Common myeloid progenitor, CD34-positive (primary cell): ENCODE data around the gene EPS15.

Source experiments
- CTCF ChIA-PET: fragments of 350-600 bp; sonication (Branson Sonifier 250); formaldehyde crosslinking; loops from one replicate; lab custom pipeline; 2021; ENCODE audit warnings: antibody characterized with exemption; lab: Charles Lee
- POLR2A ChIA-PET: fragments of 350-600 bp; sonication (Branson Sonifier 250); formaldehyde crosslinking; loops from one replicate; lab custom pipeline; 2021; ENCODE audit warnings: antibody characterized with exemption; lab: Charles Lee
- DNase-seq, 3 donors: peaks; one replicate each; pipeline versions ENCODE4 v3.0.0 to v3.0.0-alpha.2; 2013
- H3K27ac ChIP-seq, 2 experiments: 1 replicate in 1 of 2; 2 replicates in 1 of 2; pipeline ENCODE4 v1.7.0; 2013; ENCODE audit warnings: inconsistent platforms in 2 of 2, low read length in 2 of 2, mild to moderate bottlenecking in 2 of 2, low read depth in 1 of 2, moderate library complexity in 1 of 2; ENCODE audit not compliant: severe bottlenecking in 2 of 2, insufficient read depth in 1 of 2, poor library complexity in 1 of 2
- H3K27me3 ChIP-seq, 5 experiments: replicated peaks in 2 of 5; 1 replicate in 3 of 5; 2 replicates in 2 of 5; pipeline versions ENCODE4 v1.6.1 to v1.7.0; 2013; ENCODE audit warnings: low read length in 4 of 5, mild to moderate bottlenecking in 2 of 5, moderate library complexity in 2 of 5, inconsistent platforms in 1 of 5; ENCODE audit not compliant: insufficient read depth in 5 of 5, control insufficient read depth in 4 of 5
- H3K36me3 ChIP-seq, 4 experiments: 1 replicate in 2 of 4; 2 replicates in 2 of 4; pipeline versions ENCODE4 v1.6.1 to v1.7.0; 2013; ENCODE audit warnings: low read length in 3 of 4, control low read depth in 1 of 4, mild to moderate bottlenecking in 1 of 4; ENCODE audit not compliant: control insufficient read depth in 4 of 4, insufficient read depth in 4 of 4
- H3K4me1 ChIP-seq, 4 experiments: 1 replicate in 3 of 4; 2 replicates in 1 of 4; pipeline versions ENCODE4 v1.6.1 to v1.7.1; 2013; ENCODE audit warnings: low read length in 3 of 4, mild to moderate bottlenecking in 3 of 4, control low read depth in 1 of 4, inconsistent platforms in 1 of 4, moderate library complexity in 1 of 4; ENCODE audit not compliant: control insufficient read depth in 4 of 4, insufficient read depth in 4 of 4; ENCODE audit errors: control extremely low read depth in 1 of 4
- H3K4me3 ChIP-seq, 7 experiments: 1 replicate in 4 of 7; 2 replicates in 3 of 7; pipeline versions ENCODE4 v1.5.1 to v1.7.0; 2013; ENCODE audit warnings: mild to moderate bottlenecking in 7 of 7, low read length in 6 of 7, moderate library complexity in 6 of 7, inconsistent platforms in 2 of 7, low read depth in 2 of 7, control low read depth in 1 of 7; ENCODE audit not compliant: insufficient read depth in 4 of 7, control insufficient read depth in 1 of 7; ENCODE audit errors: extremely low read depth in 1 of 7
- H3K9me3 ChIP-seq, 5 experiments: 1 replicate in 4 of 5; 2 replicates in 1 of 5; pipeline versions ENCODE4 v1.6.1 to v1.7.1; 2013; ENCODE audit warnings: low read length in 4 of 5, mild to moderate bottlenecking in 2 of 5, inconsistent platforms in 1 of 5, low read depth in 1 of 5, moderate library complexity in 1 of 5; ENCODE audit not compliant: control insufficient read depth in 4 of 5, insufficient read depth in 2 of 5; ENCODE audit errors: control extremely low read depth in 1 of 5
- WGBS: methylation state at CpG from one replicate; pipeline ENCODE4 v1.1.5; 2013; ENCODE audit not compliant: insufficient coverage; 5-methylcytosine and 5-hydroxymethylcytosine counted together

EPS15 gene

GRCh38 chr1:51313961-51314777 is 204.9 kb downstream of the EPS15 start:
- Histone ChIP-seq H3K27ac (peak overlapping the region; percentile 14 to 64), H3K4me3 (peak overlapping the region in 2 of 7 experiments; percentile 28 to 48), H3K9me3 (no peaks in the 10 kb centered on the region), H3K36me3 (no peaks in the 10 kb centered on the region), H3K4me1 (peaks cover 2 to 59% (median 55%) of the 10 kb centered on the region in 4 experiments), H3K27me3 (no peaks in the 10 kb centered on the region)
- peak in 1 of 3 donors; percentile 58 for DNase-seq
- ChIA-PET POLR2A (no interaction called here), CTCF (interaction anchor here (0.7 to 4.5 kb wide), 6 partner anchors 9 to 104 kb away, joined by 3 to 29 read pairs (median 4); no protein-coding TSS in a partner anchor)
- WGBS, result 19% methylated on average over 5 of the region's 12 CpGs

DNA sequence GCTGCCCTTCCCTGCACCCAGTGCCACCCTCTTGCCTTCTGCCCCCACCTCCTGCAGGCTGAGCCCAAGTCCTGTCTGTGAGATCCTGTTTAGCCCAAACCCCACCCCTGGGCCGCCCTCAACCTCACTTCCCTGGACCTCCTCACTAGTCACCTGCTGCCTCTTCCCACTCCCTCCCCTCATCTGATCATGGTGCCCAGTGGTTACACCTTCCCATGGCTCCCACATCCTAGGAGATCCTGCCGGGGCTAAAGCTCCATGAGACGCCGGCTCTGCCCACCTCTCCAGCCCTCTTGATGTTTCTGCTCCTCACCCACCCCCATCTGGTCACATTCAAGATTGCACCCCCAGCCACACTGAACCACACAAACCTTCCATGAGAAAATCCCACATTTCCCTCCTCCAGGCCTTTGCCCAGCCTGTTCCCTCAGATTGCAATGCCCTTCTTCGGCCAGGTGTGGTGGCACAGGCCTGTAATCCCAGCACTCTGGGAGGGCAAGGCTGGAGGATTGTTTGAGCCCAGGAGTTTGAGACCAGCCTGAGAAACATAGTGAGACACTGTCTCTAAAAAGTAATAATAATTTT is 205.7 kb downstream of the EPS15 start:
- Histone ChIP-seq H3K4me1 (peaks cover 2 to 59% (median 55%) of the 10 kb centered on the region in 4 experiments), H3K27ac (no peak overlapping the region), H3K4me3 (peak overlapping the region in 1 of 7 experiments; percentile 25), H3K27me3 (no peaks in the 10 kb centered on the region), H3K36me3 (no peaks in the 10 kb centered on the region), H3K9me3 (no peaks in the 10 kb centered on the region)
- ChIA-PET CTCF (interaction anchor here (0.7 to 4.5 kb wide), 6 partner anchors 8 to 124 kb away, joined by 3 to 29 read pairs (median 5); no protein-coding TSS in a partner anchor), POLR2A (no interaction called here)
- 94% methylated on average over 4 of the region's 5 CpGs for WGBS
- no peak for DNase-seq

DNA sequence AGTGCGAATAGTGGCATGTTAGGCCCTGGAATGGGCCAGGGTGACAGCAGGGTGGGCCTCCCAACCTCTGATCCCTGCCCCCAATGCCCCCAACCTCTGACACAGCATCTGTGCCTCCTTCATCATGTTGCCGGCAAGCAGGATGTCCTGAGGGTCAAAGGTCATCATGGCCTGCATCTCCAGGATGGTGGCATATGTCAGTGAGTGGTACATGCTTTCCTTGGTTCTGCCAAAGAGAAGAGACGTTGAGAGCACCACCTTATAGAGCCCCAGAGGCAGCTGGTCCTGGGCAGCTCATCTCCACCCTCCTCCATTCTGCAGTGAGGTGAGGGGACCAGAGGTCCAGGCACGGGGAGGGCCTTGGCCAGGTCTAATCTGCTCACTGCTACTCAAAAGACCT is 206.3 kb downstream of the EPS15 start:
- Histone ChIP-seq H3K9me3 (no peaks in the 10 kb centered on the region), H3K27ac (no peak overlapping the region), H3K27me3 (no peaks in the 10 kb centered on the region), H3K4me3 (no peak overlapping the region), H3K36me3 (no peaks in the 10 kb centered on the region), H3K4me1 (peaks cover 2 to 59% (median 55%) of the 10 kb centered on the region in 4 experiments)
- ChIA-PET CTCF (interaction anchor here (1.3 to 4.5 kb wide), 5 partner anchors 9 to 123 kb away, joined by 3 to 29 read pairs (median 6); no protein-coding TSS in a partner anchor), POLR2A (no interaction called here)
- WGBS, result 100% methylated on average over 3 of the region's 4 CpGs
- no peak for DNase-seq

DNA sequence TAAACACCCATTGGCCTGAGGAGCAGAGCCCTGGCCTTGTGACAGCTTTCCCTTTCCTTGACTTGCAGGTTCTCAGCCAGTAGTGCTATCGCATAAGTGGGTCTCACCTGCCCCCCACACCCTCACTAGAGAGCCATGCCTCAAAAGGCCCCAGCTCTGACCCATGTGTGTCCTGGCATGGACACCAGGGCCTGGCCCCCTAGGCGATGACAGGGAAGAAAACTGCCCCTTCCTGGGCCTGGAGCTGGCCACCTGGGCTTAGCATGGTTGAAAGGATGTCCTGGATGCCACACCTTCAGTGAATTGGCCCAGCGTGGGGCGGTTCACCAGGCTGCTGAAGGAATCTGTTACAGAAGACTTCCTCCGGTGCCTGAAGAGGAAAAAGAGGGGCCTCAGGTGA is 207.2 kb downstream of the EPS15 start:
- no peaks in the 10 kb centered on the region for H3K36me3 ChIP-seq
- DNase-seq, result no peak
- no peak overlapping the region for H3K27ac ChIP-seq
- peaks cover 2 to 56% (median 52%) of the 10 kb centered on the region in 4 experiments for H3K4me1 ChIP-seq
- no peaks in the 10 kb centered on the region for H3K9me3 ChIP-seq
- 98% methylated on average over 5 of the region's 5 CpGs for WGBS
- ChIA-PET CTCF (interaction anchor here (0.8 to 4.5 kb wide), 4 partner anchors 9 to 122 kb away, joined by 3 to 29 read pairs (median 5); no protein-coding TSS in a partner anchor), POLR2A (no interaction called here)
- no peak overlapping the region for H3K4me3 ChIP-seq
- H3K27me3 ChIP-seq, result no peaks in the 10 kb centered on the region

DNA sequence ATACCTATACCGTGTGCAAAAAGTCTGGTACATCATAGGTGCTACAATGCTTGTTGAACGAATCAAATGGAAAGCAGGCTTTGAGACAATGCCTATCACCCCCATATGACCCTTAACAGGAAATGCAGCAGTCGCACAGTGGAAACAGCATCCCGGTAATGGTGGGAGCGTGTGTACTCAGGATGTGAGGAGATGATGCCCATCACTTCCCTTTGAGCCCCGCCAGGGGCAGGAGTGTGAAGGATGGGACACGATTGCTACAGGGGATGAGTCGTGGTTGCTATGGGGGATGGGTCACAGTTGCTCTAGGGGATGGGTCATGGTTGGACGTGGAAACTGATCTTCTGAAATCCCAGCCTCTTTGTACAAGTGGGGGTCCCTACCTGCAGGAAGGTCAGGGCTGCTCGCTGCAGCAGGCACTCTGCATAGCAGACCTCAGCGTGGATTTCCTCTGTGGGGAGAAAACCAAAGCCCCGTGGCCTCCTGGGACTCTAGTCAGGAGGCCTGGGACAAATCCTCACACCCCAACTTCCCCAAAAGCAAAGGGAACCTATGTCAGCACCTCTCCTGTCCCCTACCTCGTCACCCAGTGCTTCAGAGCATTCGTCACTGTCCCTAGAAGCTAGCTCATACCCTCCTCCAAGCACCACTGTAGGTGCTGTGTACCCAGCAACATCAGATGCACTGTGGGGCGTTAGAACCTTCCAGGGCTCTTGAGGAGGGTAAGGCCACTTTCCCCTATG is 208.0 kb downstream of the EPS15 start:
- CTCF ChIA-PET, result interaction anchor here (0.8 to 4.5 kb wide), 2 partner anchors 13 to 15 kb away, joined by 3 to 29 read pairs; no protein-coding TSS in a partner anchor
- 39% methylated on average over 10 of the region's 15 CpGs for WGBS

DNA sequence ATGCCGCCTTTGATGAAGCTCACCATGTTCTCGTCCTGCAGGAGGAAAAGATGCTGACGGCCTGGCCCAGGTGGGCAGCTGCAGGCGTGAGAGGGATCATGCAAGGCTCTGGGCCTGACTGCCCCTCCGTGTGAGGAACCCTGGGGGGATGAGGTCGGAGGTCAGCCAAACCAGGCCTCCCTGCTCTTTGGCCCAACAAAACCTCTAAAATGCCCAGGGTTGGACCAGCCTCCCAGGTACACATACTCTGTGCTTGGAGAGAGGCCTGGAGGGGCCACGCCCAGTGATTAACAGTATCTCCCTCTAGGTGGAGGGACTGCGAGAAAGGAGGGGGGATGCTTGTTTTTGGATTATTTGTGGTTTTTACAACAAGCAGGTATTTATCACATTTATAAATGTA is 209.8 kb downstream of the EPS15 start:
- Histone ChIP-seq H3K27me3 (no peaks in the 10 kb centered on the region), H3K4me1 (peaks cover under 1 to 44% (median 39%) of the 10 kb centered on the region in 4 experiments), H3K9me3 (no peaks in the 10 kb centered on the region), H3K4me3 (no peak overlapping the region), H3K27ac (no peak overlapping the region), H3K36me3 (no peaks in the 10 kb centered on the region)
- WGBS, result 100% methylated on average over 6 of the region's 8 CpGs
- ChIA-PET POLR2A (no interaction called here), CTCF (interaction anchor here (1.3 kb wide), 2 partner anchors 13 to 38 kb away, joined by 3 to 4 read pairs; no protein-coding TSS in a partner anchor)
- no peak for DNase-seq

More for the DNA sequence above, 208.0 kb downstream of the EPS15 start:
- Histone ChIP-seq H3K4me3 (no peak overlapping the region), H3K4me1 (peaks cover 2 to 48% (median 45%) of the 10 kb centered on the region in 4 experiments), H3K9me3 (no peaks in the 10 kb centered on the region), H3K27me3 (no peaks in the 10 kb centered on the region), H3K27ac (no peak overlapping the region), H3K36me3 (no peaks in the 10 kb centered on the region)
- POLR2A ChIA-PET, result no interaction called here
- no peak for DNase-seq
